ENCODE measurements around the gene KEAP1.

KEAP1 gene

DNA sequence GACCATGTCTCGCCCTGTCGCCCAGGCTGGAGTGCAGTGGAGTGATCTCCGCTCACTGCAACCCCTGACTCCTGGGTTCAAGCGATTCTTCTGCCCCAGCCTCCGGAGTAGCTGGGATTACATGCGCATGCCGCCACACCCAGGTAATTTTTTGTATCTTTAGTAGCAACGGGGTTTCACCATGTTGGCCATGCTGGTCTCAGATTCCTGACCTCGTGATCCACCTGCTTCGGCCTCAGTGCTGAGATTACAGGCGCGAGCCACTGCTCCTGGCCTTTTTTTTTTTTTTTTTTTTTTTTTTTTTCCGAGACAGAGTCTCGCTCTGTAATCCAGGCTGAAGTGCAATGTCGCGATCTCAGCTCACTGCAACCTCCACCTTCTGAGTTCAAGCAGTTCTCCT, 4.9 kb upstream of the KEAP1 start:
- H3K4me3 ChIP-seq (ENCODE audit: low read depth, low read length), result no peak overlapping the region
- no peak for DNase-seq (ENCODE audit: low read depth)
- TF ChIP-seq, protein P1, sequence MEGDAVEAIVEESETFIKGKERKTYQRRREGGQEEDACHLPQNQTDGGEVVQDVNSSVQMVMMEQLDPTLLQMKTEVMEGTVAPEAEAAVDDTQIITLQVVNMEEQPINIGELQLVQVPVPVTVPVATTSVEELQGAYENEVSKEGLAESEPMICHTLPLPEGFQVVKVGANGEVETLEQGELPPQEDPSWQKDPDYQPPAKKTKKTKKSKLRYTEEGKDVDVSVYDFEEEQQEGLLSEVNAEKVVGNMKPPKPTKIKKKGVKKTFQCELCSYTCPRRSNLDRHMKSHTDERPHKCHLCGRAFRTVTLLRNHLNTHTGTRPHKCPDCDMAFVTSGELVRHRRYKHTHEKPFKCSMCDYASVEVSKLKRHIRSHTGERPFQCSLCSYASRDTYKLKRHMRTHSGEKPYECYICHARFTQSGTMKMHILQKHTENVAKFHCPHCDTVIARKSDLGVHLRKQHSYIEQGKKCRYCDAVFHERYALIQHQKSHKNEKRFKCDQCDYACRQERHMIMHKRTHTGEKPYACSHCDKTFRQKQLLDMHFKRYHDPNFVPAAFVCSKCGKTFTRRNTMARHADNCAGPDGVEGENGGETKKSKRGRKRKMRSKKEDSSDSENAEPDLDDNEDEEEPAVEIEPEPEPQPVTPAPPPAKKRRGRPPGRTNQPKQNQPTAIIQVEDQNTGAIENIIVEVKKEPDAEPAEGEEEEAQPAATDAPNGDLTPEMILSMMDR (IDR thresholded peaks at IDR 0.05; ENCODE audit: insufficient read depth, low read depth, low read length, missing control alignments), result no peak

DNA sequence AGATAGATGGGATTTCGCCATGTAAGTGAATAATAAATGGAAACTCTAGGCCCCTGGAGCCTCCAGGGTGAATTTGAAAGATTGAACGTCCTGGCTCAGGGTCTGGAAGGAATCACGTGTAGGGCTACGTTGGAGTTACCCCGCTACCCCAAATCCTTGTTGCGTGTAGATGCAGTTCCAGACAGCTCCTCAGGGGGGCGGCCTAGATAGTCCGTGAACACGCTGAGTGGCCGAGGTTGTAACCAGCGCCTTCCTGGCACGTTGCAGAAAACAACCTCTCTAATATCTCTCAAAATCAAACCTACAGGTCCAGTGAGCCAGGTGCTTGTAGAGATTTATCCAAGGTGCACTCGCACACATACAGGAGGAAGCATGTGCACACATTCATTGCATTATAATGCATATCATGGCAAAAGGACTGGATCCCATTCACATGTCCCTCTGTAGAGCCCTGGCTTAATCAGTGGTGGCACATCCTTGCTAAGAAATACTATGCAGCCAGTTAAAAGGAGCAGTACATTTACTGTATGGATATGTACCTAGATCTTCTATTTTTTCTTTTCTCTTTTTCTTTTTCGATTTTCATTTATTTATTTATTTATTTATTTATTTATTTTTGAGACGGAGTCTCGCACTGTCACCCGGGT, 2.5 kb upstream of the KEAP1 start:
- TF ChIP-seq, protein P1 (IDR thresholded peaks at IDR 0.05; ENCODE audit: insufficient read depth, low read depth, low read length, missing control alignments), result peak; percentile 79
- H3K4me3 ChIP-seq (ENCODE audit: low read depth, low read length), result no peak overlapping the region
- peak; percentile 85 for DNase-seq (ENCODE audit: low read depth)

DNA sequence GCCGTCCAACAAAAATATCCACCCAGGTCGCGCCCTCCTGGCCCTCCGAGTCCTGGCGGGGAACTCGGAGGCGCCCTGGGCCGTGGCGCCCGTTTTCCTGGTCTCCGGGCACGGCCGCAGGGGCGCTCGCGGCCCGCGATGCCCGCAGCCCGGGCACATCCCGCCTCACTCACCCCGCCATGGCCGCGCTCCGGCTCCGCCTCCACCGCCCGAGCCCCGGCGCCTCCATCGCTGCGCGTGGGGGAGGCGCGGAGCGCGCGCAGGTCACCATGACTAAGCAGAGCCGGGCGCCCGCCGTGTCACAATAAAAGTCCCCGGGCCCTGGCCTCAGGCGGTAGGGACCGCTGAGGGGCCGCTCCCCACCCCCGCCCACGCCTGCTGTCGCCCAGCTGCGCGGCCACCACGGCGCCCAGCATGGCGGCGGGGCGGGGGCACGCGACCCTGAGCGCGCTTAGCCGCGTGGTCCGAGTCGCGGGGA, 593 bp downstream of the KEAP1 start:
- H3K4me3 ChIP-seq (ENCODE audit: low read depth, low read length), result peak overlapping the region; percentile 99
- peak; percentile 98 for DNase-seq (ENCODE audit: low read depth)
- TF ChIP-seq, protein P1 (IDR thresholded peaks at IDR 0.05; ENCODE audit: insufficient read depth, low read depth, low read length, missing control alignments), result peak; percentile 4

DNA sequence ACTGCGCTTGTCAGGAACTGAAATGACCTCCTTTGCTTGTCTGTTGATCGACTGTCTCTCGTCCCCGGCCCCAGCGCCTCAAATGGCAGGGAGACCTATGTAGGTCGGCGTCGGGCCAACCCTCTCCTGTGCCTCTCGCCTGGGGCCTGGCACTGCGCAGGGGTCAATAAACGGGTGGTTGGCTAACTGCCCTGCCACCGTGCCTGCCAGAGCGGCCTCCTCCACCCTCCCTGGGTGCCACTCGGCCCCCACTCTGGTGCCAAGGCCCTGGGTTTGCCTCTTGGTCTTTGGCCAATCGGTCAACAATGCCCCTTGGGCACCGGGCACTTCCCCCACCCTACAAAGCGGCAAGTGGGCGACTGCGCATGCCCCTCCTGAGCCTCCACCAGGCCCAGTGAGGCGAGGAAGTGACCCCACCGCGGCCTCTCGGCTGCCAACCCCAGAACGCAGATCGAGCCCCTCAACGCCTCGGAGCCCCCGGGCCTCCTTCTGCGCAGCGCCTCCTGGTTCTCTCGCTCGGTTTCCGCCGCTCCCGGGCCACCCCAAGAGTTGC, 1.1 kb downstream of the KEAP1 start:
- H3K4me3 ChIP-seq (ENCODE audit: low read depth, low read length), result peak overlapping the region; percentile 99
- DNase-seq (ENCODE audit: low read depth), result peak; percentile 78
- TF ChIP-seq, protein P1 (IDR thresholded peaks at IDR 0.05; ENCODE audit: insufficient read depth, low read depth, low read length, missing control alignments), result no peak

DNA sequence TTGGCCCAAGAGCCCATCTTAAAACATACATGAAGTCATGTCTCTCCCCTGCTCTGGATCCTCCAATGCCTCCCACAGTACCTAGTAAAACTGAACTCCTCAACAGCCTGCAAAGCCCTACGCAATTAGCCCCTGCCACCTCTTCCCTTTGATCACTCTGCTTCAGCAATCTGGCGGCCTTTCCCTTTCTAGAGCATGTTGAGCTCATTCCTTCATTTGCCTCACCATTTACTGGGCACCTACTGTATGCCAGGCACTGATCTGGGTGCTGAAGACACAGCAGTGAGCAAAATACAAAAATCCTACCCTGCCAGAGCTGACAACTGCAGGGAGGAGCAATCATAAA, 2.9 kb downstream of the KEAP1 start:
- TF ChIP-seq, protein P1 (IDR thresholded peaks at IDR 0.05; ENCODE audit: insufficient read depth, low read depth, low read length, missing control alignments), result no peak
- no peak overlapping the region for H3K4me3 ChIP-seq (ENCODE audit: low read depth, low read length)
- no peak for DNase-seq (ENCODE audit: low read depth)

DNA sequence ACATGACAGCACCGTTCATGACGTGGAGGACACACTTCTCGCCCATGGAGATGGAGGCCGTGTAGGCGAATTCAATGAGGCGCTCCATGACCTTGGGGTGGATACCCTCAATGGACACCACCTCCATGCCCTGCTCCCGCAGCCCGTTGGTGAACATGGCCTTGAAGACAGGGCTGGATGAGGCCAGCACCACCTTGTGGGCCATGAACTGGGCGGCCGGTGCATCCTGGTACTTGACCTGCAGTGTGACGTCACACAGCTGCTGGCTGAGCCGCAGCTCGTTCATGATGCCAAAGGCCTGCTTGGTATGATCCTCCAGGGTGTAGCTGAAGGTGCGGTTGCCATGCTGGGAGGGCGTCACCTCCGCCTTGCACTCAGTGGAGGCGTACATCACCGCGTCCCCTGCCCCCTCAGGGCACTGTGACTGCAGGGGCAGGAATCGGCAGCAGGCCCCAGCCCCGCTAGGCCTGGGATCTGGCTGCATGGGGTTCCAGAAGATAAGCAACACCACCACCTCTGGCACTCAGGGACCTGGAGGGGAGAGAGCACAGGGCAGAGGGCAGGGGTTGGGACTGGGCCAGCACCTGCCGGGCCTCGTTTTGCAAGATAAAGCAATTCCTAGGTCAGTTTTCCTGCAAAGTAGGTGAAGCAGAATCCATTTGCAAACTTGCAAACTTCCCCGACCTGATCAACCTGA, 3.5 kb downstream of the KEAP1 start:
- TF ChIP-seq, protein P1 (IDR thresholded peaks at IDR 0.05; ENCODE audit: insufficient read depth, low read depth, low read length, missing control alignments), result no peak
- H3K4me3 ChIP-seq (ENCODE audit: low read depth, low read length), result no peak overlapping the region
- no peak for DNase-seq (ENCODE audit: low read depth)

All from GM12865 (cell line).